GM18951 (cell line): Measurements from ENCODE around the gene BBX.

ENCODE experiments used
- POLR2A ChIP-seq: IDR thresholded peaks from 4 replicates; pipeline ENCODE4 v1.6.1; 2011; ENCODE audit warnings: mild to moderate bottlenecking; ENCODE audit not compliant: insufficient read length, insufficient read depth; ENCODE audit errors: extremely low read depth
- in situ Hi-C: fragments of 300-500 bp; cut with MboI; formaldehyde crosslinking; loops from one replicate; pipeline ENCODE4 v1.12.0; 2022; ENCODE audit warnings: low sequenced_read_pairs, mixed read lengths, inconsistent platforms; ENCODE audit not compliant: unreplicated experiment

Gene BBX

DNA sequence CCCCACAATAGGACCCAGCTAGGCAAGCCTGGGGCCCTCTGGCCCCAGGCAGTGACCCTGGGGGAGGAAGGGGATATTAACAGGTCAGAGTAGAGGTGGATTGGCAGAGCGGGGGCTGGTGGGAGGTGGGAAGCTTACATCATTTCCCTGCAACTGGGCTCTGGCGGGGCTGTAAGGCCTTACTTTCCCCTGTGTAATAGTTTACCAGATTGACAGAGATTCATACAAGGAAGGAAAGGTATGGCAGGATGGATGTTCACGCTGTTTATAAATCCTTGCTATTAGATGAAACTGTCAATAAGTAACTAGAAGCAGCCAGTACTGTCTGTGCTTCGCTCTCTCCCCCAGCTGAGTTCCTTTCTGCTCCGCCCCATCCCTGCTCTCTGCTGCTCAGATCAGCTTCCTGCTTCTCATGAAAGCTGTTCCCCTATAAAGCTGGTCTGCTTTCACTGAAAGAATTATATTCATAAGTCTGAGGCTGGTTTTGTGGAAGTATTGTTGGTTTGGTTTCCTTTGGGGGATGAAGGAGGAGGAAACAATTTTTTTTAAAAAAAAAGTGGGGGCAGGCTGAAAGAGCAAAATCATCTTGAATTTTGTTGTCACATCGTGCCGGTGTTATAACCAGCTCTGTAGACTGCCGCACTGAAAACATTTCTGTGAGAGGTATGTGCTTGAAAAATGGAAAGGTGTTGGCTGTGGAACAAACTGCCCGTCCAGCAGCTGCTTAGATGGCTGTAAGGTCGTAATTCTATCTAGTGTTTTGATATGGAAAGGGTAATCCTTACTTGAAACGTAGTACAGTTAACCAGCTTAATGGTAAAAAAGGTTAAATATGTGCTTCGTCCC, 76.4 kb downstream of the BBX start:
- TF ChIP-seq POLR2A = peak; percentile 44
- in situ Hi-C loops = no loop called here

DNA sequence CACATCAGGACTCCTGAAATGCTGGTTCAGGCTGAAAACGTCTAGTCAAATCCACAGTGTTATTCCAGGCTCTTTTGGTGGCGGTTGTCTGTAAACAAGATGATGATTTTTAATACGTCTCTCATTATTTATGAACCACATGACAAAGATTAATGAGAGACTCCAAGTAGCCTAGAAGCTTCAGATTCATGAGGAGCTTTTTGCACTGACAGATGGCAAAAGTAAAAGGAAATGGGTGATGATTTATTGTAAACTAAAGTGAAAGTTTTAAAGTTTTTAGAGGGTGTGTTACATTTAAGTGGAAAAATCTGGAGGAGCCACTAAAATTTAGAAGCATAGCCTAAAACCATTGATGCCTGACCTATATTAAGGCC, 77.0 kb downstream of the BBX start:
- TF ChIP-seq POLR2A = no peak
- in situ Hi-C loops = no loop called here

DNA sequence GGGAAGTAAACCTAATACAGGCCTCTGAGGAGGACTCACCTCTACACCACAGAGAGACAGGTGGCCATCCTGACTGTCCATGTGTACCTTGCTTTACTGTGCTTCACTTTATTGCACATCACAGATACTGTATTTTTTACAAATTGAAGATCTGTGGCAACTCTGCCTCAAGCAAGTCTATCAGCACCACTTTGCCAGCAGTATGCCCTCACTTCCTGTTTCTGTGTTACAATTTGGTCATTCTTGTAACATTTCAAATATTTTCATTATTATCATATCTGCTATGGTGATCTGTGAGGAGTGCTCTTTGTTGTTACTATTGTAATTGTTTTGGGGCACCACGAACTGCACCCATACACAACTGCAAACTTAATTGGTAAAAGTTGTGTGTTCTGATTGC, 78.0 kb downstream of the BBX start:
- TF ChIP-seq POLR2A = no peak

DNA sequence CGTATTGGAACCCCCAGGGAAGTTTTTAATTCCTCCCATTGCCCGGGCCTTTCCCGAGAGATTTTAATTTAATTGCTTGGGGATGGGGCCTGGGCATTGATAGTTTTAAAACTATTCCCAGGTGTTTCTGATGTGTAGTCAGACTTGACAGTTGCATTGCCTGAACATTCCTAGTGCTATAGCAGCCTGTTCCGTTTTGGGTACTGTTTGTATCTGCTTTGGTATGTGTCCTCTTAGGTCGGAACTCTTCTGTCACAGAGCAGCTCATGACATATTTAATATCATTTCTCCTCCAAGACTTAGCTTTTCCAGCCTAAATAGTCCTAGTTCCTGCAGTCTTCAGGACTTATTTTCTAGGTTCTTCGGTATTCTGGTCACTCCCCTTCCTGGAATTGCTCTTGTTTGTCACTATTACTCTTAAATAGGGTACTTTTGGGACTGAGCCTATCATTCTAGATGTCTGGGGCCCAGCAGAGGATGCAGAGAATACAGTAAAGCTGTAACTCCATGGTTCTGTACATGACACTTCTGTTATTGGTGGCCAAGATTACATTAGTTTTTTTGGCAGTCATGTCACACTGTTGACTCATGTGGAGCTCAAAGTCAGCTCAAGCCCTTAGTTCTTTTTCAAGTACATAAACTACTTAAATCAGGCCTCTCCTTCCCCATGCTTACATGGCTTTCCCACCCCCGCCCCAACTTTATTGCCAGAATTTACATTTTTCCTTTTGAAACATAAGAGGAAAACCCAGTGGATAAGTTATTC, 81.5 kb downstream of the BBX start:
- no peak for TF ChIP-seq POLR2A
- in situ Hi-C loops = no loop called here

More for the DNA sequence above, 78.0 kb downstream of the BBX start:
- in situ Hi-C loops = no loop called here

DNA sequence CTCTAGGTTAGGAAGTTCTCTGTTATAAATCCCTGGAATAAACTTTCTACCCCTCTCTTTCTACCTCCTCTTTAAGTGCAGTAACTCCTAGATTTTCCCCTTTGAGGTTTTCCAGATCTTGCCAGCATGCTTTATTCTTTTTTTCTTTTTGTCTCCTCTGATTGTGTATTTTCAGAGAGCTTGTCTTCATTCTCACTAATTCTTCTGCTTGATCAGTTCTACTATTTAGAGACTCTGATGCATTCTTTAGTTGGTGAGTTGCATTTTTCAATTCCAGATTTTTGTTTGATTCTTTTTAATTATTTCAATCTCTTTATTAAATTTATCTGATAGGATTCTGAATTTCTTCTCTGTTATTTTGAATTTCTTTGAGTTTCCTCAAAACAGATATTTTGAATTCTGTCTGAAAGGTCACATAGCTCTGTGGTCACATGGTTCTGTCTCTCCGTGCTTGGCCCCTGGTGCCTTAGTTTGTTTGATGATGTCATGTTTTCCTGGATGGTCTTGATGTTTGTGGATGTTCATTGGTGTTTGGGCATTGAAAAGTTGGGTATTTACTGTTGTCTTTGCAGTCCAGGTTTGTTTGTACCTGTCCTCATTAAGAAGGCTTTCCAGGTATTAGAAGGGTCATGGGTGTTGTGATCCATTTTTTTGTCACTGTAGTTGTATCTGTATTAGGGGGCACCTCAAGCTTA, 89.2 kb downstream of the BBX start:
- in situ Hi-C loops = no loop called here

DNA sequence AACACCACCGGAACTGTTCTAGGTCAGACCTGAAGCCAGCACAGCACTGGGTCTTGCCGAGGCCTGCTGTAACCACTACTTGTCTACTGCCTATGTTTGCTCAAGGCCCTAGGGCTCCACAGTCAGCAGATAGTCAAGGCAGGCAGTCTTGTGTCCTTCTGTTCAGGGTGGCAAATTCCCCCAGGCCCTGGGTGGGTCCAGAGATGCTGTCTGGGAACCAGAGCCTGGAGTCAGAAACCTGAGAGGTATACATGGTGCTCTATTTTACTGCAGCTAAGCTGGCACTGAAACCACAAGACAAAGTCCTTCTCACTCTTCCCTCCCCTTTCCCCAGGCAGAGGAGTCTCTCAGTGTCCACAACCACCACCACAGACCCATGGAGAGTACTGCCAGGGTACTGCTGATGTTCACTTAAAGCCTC, 89.9 kb downstream of the BBX start:
- no peak for TF ChIP-seq POLR2A
- in situ Hi-C loops = no loop called here

More for the DNA sequence above, 89.2 kb downstream of the BBX start:
- TF ChIP-seq POLR2A = no peak

DNA sequence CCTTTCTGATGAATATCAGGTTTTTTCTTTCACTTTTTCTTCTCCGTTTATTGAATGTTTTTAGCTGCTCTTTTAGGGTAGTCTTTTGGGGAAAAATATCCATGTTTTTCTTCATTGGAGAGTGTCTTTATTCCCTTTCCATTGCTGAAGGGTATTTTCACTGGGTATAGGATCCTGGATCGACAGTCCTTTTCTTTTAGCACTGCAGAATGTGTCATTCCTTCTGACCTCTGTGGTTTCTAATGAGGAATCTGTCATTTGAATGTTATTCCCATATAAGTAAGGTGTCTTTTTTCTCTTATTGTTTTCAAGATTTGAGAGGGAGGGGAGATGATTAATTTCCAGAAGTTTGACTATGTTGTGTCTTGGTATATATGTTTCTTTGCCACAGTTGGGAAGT, 96.8 kb downstream of the BBX start:
- in situ Hi-C loops = no loop called here
- TF ChIP-seq POLR2A = no peak

DNA sequence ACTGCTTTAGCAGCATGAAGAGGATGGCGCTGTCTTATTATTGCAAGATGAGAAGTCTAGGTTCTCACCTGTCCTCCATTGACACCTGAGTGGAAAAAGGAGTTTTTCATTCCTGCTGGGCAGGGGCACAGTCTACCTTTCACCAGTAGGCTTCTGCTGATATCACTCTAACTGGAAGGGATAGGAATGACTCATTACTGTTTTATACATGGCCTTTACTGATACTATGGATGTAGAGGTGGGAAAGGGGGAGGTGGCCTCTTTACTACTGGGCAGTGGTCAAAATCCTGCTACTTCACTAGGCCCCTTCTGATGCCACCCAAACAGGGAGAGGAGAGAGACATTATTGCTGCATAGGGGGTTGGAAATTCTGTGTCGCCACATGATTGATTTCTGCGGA, 97.8 kb downstream of the BBX start:
- in situ Hi-C loops = no loop called here
- no peak for TF ChIP-seq POLR2A

DNA sequence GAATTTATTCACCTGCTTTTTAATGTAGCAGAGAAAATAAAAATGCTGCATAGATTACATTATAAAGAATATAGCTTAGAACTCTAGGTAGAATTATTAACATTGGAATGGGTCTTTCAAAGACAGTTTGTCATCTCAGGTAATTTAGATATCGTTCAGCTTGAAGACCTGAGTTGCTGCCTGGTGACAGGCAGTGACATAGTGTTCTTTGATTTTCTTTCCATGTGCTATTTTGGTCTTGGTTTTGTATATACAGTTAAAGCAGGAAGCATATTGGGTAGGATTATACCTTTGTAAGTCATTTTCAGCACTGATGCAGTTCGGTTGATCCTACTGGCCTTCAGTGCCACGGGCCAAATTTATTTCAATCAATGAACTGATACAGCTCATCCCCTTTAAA, 98.7 kb downstream of the BBX start:
- in situ Hi-C loops = no loop called here
- no peak for TF ChIP-seq POLR2A

DNA sequence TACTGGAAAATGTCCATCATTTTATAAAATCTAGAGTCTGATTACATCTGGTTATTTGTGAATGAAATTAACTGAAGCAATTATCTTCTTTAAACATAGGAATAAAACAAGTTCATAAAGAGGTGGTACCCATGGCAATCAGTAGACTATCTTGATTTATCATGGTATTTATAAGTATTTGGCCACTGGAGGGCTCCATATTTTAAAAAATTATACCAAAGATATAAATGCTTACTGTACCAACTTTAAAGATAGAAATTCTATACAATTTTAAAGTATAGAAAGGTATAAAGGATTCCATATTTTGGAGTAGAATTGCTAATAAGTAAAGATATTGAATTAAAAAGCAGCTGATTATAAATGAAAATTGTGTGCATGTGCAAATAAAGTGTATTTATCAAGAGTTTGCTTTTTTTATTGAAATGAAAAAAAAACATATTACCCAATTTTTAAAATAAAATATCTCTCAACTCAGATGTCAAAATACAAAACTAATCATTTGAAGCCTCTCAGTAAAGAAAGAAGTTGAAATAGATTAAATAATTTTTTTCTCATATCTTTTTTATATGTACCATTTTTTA, 105.3 kb downstream of the BBX start:
- in situ Hi-C loops = no loop called here

DNA sequence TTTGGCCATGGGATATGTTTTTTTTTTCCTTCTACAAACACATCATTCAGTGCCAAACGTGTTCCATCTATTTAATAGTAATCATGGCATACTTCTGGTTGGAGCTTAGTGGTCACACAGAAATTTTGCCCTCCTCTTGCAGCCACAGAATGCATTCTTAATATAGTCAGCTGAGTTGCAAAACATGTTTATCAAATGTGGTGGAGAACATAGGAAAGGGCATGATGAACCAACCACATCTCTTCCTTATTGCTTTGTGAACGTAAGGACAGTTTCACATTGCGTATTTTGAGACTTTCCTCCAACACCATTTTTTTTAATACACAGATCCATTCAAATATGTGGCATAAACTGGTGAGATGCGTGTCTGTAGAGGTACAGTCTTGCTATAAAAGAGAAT, 106.8 kb downstream of the BBX start:
- in situ Hi-C loops = no loop called here
- no peak for TF ChIP-seq POLR2A

More for the DNA sequence above, 105.3 kb downstream of the BBX start:
- no peak for TF ChIP-seq POLR2A

DNA sequence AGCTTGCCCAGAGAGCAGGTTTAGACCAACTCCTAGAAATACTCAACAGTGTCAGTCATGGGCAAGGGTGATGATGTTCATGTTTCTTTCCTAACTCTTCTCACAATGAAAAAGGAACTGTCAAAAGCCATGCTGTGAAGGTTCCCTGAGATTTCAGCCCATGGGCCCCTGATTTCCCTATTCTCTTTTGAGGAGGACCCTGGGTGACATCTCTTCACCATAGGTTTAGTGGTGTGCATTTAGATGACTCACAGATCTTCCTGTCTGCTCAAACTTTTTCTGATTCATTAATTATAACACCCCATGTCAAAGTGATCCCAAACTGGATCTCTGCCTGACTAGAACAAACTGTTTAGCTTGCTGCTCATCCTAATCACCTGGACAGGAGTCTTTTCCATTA, 108.0 kb downstream of the BBX start:
- in situ Hi-C loops = no loop called here
- TF ChIP-seq POLR2A = no peak

DNA sequence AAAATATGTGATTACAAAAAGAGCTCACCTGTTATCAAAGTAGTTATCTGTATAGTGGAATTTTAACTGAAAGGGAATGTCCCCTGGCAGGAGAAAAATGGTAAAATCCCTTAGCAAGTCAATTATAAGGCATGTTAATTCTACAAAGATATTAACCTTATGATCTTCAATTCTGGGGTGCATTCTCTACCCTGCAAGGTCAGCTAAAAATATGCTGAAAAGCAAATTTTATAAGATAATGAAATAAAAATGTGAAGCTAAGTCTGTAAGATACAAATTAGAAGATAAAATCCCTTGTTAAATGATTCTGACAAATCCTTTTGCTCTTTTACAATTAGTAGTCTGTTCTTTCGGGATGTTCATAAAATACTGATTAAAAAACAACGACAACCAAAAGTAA, 109.8 kb downstream of the BBX start:
- in situ Hi-C loops = no loop called here
- TF ChIP-seq POLR2A = no peak
